Esophagus squamous epithelium (tissue), 5 donors: ENCODE data around the gene KCNAB3. TPM values are rescaled to one million over a fixed set of nuclear protein-coding genes. Genes with fewer than 3 reads are reported as not detected.
A peak's percentile ranks its signal among the peaks of the same experiment; 100 is the strongest.

Source experiments
- DNase-seq: peaks from one replicate; lab custom pipeline; 2025; lab: John Stamatoyannopoulos, UW
- H3K27ac ChIP-seq, 4 donors: fragments of 200-600 bp; sonication (generic); one replicate each; pipeline ENCODE4 v1.5.1; 2016 to 2019; ENCODE audit warnings: mild to moderate bottlenecking in 1 of 4
- H3K27me3 ChIP-seq, 4 donors: fragments of 200-600 bp; sonication (generic); 1 replicate in 3 of 4; 2 replicates in 1 of 4; pipeline versions ENCODE4 v1.5.1 to v1.6.0; 2017 to 2021; ENCODE audit warnings: antibody characterized with exemption in 1 of 4
- H3K36me3 ChIP-seq, 3 donors: fragments of 200-600 bp; sonication (generic); one replicate each; pipeline ENCODE4 v1.5.1; 2016 to 2019
- H3K4me1 ChIP-seq, 3 donors: fragments of 200-600 bp; sonication (generic); one replicate each; pipeline ENCODE4 v1.5.1; 2017 to 2019
- H3K4me3 ChIP-seq, 4 donors: fragments of 200-600 bp; sonication (generic); 1 replicate in 3 of 4; 2 replicates in 1 of 4; pipeline ENCODE4 v1.5.1; 2016 to 2019; ENCODE audit warnings: mild to moderate bottlenecking in 2 of 4, moderate library complexity in 1 of 4
- H3K9me3 ChIP-seq, 3 donors: fragments of 200-600 bp; sonication (generic); one replicate each; pipeline ENCODE4 v1.5.1; 2016 to 2019
- CTCF ChIP-seq, 6 experiments: fragments of 450-650 bp in 4 of 6; fragments of 200-600 bp in 2 of 6; sonication (generic) in 2 of 6; IDR thresholded peaks; one replicate each; pipeline ENCODE4 v1.5.1; 2016 to 2019; ENCODE audit warnings: antibody characterized with exemption in 6 of 6, mild to moderate bottlenecking in 4 of 6, moderate library complexity in 4 of 6
- POLR2A ChIP-seq, 4 donors: fragments of 450-650 bp; IDR thresholded peaks; one replicate each; pipeline ENCODE4 v1.6.1; 2017; ENCODE audit warnings: antibody characterized with exemption in 4 of 4, mild to moderate bottlenecking in 4 of 4, moderate library complexity in 3 of 4
- WGBS, 2 donors: methylation state at CpG; one replicate each; pipeline ENCODE4 v1.1.5; 2018; 5-methylcytosine and 5-hydroxymethylcytosine counted together
- intact Hi-C: fragments of 100-400 bp; cut with DNase I; formaldehyde crosslinking; loops from one replicate; pipeline ENCODE4 v1.15.0; 2022
- total RNA-seq, 4 donors: library from RNA; depleted of rRNA; stranded (reverse); fragments of >200 nt; gene quantifications; one replicate each; pipeline ENCODE4 v1.1.0, GENCODE V29; 2016
- donor health status: DM: yes; HTN: yes; CAD: no.

KCNAB3 gene
- total RNA-seq, 4 donors from 2014 or later = 0.95 to 1.1 TPM; not detected in 2

- Histone ChIP-seq H3K9me3 (no peaks in the 10 kb centered on the region), H3K27me3 (no peaks in the 10 kb centered on the region), H3K27ac (peak overlapping the region; percentile 92 to 99 (median 94)), H3K36me3 (peaks cover 9 to 22% (median 17%) of the 10 kb centered on the region in 3 donors), H3K4me1 (peaks cover 20 to 39% (median 23%) of the 10 kb centered on the region in 3 donors), H3K4me3 (peak overlapping the region; percentile 47 to 82 (median 64))
- intact Hi-C loops = no loop called here
- DNase-seq = no peak
- TF ChIP-seq POLR2A (IDR thresholded peaks at IDR 0.05) = no peak
- TF ChIP-seq CTCF (IDR thresholded peaks at IDR 0.05) = no peak
- 0 to 2% methylated on average over 5 to 7 of the region's 15 CpGs for WGBS, 2 donors
These were observed 14.5 kb downstream of the KCNAB3 start for GRCh38 chr17:7915179-7915610.

- intact Hi-C loops = loop anchor here (5.0 kb wide), 1 partner anchor 74 kb away; no protein-coding TSS in a partner anchor
- 26 to 47% methylated on average over 2 to 3 of the region's 3 CpGs for WGBS, 2 donors
- peak overlapping the region in 2 of 4 donors; percentile 34 to 36 for H3K27ac ChIP-seq
These were observed 16.6 kb downstream of the KCNAB3 start for GRCh38 chr17:7912927-7913524.

GRCh38 chr17:7911116-7911515 is 18.5 kb downstream of the KCNAB3 start:
- H3K4me3 ChIP-seq = no peak overlapping the region
- H3K27me3 ChIP-seq = no peaks in the 10 kb centered on the region
- H3K27ac ChIP-seq = no peak overlapping the region
- WGBS, 2 donors = 61 to 63% methylated on average over 8 to 9 of the region's 9 CpGs
- peaks cover 12 to 29% (median 16%) of the 10 kb centered on the region in 3 donors for H3K4me1 ChIP-seq
- no peaks in the 10 kb centered on the region for H3K9me3 ChIP-seq
- peaks cover 27 to 63% (median 54%) of the 10 kb centered on the region in 3 donors for H3K36me3 ChIP-seq
- no peak for DNase-seq
- intact Hi-C loops = loop anchor here (5.0 kb wide), 1 partner anchor 76 kb away; no protein-coding TSS in a partner anchor
- TF ChIP-seq POLR2A (IDR thresholded peaks at IDR 0.05) (no peak), CTCF (IDR thresholded peaks at IDR 0.05) (no peak)

More at GRCh38 chr17:7912927-7913524, 16.6 kb downstream of the KCNAB3 start:
- no peaks in the 10 kb centered on the region for H3K27me3 ChIP-seq
- TF ChIP-seq CTCF (IDR thresholded peaks at IDR 0.05) = peak in 5 of 6 experiments; percentile 53 to 80 (median 63)
- no peak for TF ChIP-seq POLR2A (IDR thresholded peaks at IDR 0.05)
- peaks cover 20 to 39% (median 23%) of the 10 kb centered on the region in 3 donors for H3K4me1 ChIP-seq
- H3K9me3 ChIP-seq = no peaks in the 10 kb centered on the region
- H3K4me3 ChIP-seq = no peak overlapping the region
- DNase-seq = no peak
- peaks cover 9 to 44% (median 35%) of the 10 kb centered on the region in 3 donors for H3K36me3 ChIP-seq

GRCh38 chr17:7910711-7911110 is 18.9 kb downstream of the KCNAB3 start:
- TF ChIP-seq POLR2A (IDR thresholded peaks at IDR 0.05) = no peak
- no peak for TF ChIP-seq CTCF (IDR thresholded peaks at IDR 0.05)
- peaks cover 29 to 67% (median 54%) of the 10 kb centered on the region in 3 donors for H3K36me3 ChIP-seq

GRCh38 chr17:7910281-7910680 is 19.4 kb downstream of the KCNAB3 start:
- no peaks in the 10 kb centered on the region for H3K9me3 ChIP-seq
- DNase-seq = no peak
- no peak for TF ChIP-seq POLR2A (IDR thresholded peaks at IDR 0.05)
- TF ChIP-seq CTCF (IDR thresholded peaks at IDR 0.05) = no peak
- intact Hi-C loops = loop anchor here (5.0 kb wide), 1 partner anchor 77 kb away; no protein-coding TSS in a partner anchor
- no peak overlapping the region for H3K27ac ChIP-seq
- peaks cover 10 to 25% (median 14%) of the 10 kb centered on the region in 3 donors for H3K4me1 ChIP-seq
- H3K36me3 ChIP-seq = peaks cover 29 to 71% (median 54%) of the 10 kb centered on the region in 3 donors
- H3K4me3 ChIP-seq = no peak overlapping the region
- no peaks in the 10 kb centered on the region for H3K27me3 ChIP-seq
- 92 to 96% methylated on average over 14 to 15 of the region's 15 CpGs for WGBS, 2 donors

More at GRCh38 chr17:7910711-7911110, 18.9 kb downstream of the KCNAB3 start:
- WGBS, 2 donors = 82 to 85% methylated on average over 13 of the region's 13 CpGs
- no peak overlapping the region for H3K4me3 ChIP-seq
- intact Hi-C loops = loop anchor here (5.0 kb wide), 1 partner anchor 77 kb away; no protein-coding TSS in a partner anchor
- H3K9me3 ChIP-seq = no peaks in the 10 kb centered on the region
- peaks cover 11 to 28% (median 15%) of the 10 kb centered on the region in 3 donors for H3K4me1 ChIP-seq
- no peaks in the 10 kb centered on the region for H3K27me3 ChIP-seq
- no peak for DNase-seq
- H3K27ac ChIP-seq = no peak overlapping the region
